ENCODE data around the gene TMEM222. TPM values are rescaled to one million over a fixed set of nuclear protein-coding genes. Genes with fewer than 3 reads are reported as not detected.
A peak's percentile ranks its signal among the peaks of the same experiment; 100 is the strongest.
"Not testable (repeated sequence)": the region's sequence is repeated elsewhere in the genome, so short reads cannot be mapped to it uniquely, and the experiment has no call there.

The TMEM222 gene
- total RNA-seq, 1 donor from 2014 or later = 50.0 TPM

- H3K27me3 Mint-ChIP-seq (ENCODE audit: unreplicated experiment) = peaks cover 10% of the 10 kb centered on the region
- no peak overlapping the region for H3K4me3 Mint-ChIP-seq (ENCODE audit: unreplicated experiment)
- peaks cover 4% of the 10 kb centered on the region for H3K4me1 Mint-ChIP-seq (ENCODE audit: low read depth, unreplicated experiment)
- no peak for TF ChIP-seq CTCF (IDR thresholded peaks at IDR 0.05; ENCODE audit: partially characterized antibody, unreplicated experiment)
- peaks cover 4% of the 10 kb centered on the region for H3K9me3 Mint-ChIP-seq (ENCODE audit: unreplicated experiment)
- no peak overlapping the region for H3K27ac Mint-ChIP-seq (ENCODE audit: unreplicated experiment)
- no peaks in the 10 kb centered on the region for H3K36me3 Mint-ChIP-seq (ENCODE audit: unreplicated experiment)
- DNase-seq = no peak
These were observed 59.1 kb downstream of the TMEM222 start for GRCh38 chr1:27380766-27381733.

GRCh38 chr1:27381969-27382762, 60.2 kb downstream of the TMEM222 start:
- Mint-ChIP-seq H3K4me3 (ENCODE audit: unreplicated experiment) (no peak overlapping the region), H3K27ac (ENCODE audit: unreplicated experiment) (no peak overlapping the region), H3K27me3 (ENCODE audit: unreplicated experiment) (peaks cover 13% of the 10 kb centered on the region), H3K9me3 (ENCODE audit: unreplicated experiment) (peaks cover 4% of the 10 kb centered on the region), H3K4me1 (ENCODE audit: low read depth, unreplicated experiment) (peaks cover 3% of the 10 kb centered on the region), H3K36me3 (ENCODE audit: unreplicated experiment) (no peaks in the 10 kb centered on the region)
- no peak for TF ChIP-seq CTCF (IDR thresholded peaks at IDR 0.05; ENCODE audit: partially characterized antibody, unreplicated experiment)
- DNase-seq = no peak

- TF ChIP-seq CTCF (IDR thresholded peaks at IDR 0.05; ENCODE audit: partially characterized antibody, unreplicated experiment) = no peak
- Mint-ChIP-seq H3K4me1 (ENCODE audit: low read depth, unreplicated experiment) (no peaks in the 10 kb centered on the region), H3K9me3 (ENCODE audit: unreplicated experiment) (peaks cover 1% of the 10 kb centered on the region), H3K36me3 (ENCODE audit: unreplicated experiment) (no peaks in the 10 kb centered on the region), H3K27me3 (ENCODE audit: unreplicated experiment) (peaks cover 13% of the 10 kb centered on the region), H3K4me3 (ENCODE audit: unreplicated experiment) (no peak within 1 kb of the TSS), H3K27ac (ENCODE audit: unreplicated experiment) (no peak within 1 kb of the TSS)
- peak; percentile 58 for DNase-seq
These were observed 61.2 kb downstream of the TMEM222 start, which contains the start of gene CD164L2 for GRCh38 chr1:27383039-27383605. CD164L2 (minus strand) TSS chr1:27383333; CDS start chr1:27383239, 94 bp downstream.

GRCh38 chr1:27383661-27384060, 61.7 kb downstream of the TMEM222 start:
- H3K27me3 Mint-ChIP-seq (ENCODE audit: unreplicated experiment) = peaks cover 13% of the 10 kb centered on the region
- no peak for TF ChIP-seq CTCF (IDR thresholded peaks at IDR 0.05; ENCODE audit: partially characterized antibody, unreplicated experiment)

GRCh38 chr1:27384797-27385196, 62.8 kb downstream of the TMEM222 start:
- DNase-seq; H3K9me3 Mint-ChIP-seq (ENCODE audit: unreplicated experiment): not testable (repeated sequence)

More at GRCh38 chr1:27383661-27384060, 61.7 kb downstream of the TMEM222 start:
- Mint-ChIP-seq H3K9me3 (ENCODE audit: unreplicated experiment) (peaks cover 1% of the 10 kb centered on the region), H3K36me3 (ENCODE audit: unreplicated experiment) (no peaks in the 10 kb centered on the region), H3K4me1 (ENCODE audit: low read depth, unreplicated experiment) (no peaks in the 10 kb centered on the region), H3K27ac (ENCODE audit: unreplicated experiment) (no peak overlapping the region), H3K4me3 (ENCODE audit: unreplicated experiment) (no peak overlapping the region)
- no peak for DNase-seq

More at GRCh38 chr1:27384797-27385196, 62.8 kb downstream of the TMEM222 start:
- H3K4me1 Mint-ChIP-seq (ENCODE audit: low read depth, unreplicated experiment); H3K27ac Mint-ChIP-seq (ENCODE audit: unreplicated experiment); H3K4me3 Mint-ChIP-seq (ENCODE audit: unreplicated experiment); H3K36me3 Mint-ChIP-seq (ENCODE audit: unreplicated experiment): not testable (repeated sequence)
- peaks cover 10% of the 10 kb centered on the region for H3K27me3 Mint-ChIP-seq (ENCODE audit: unreplicated experiment)
